NCI-H1092 treated with DMSO at 0.1 percent for 48 hours (cell line): ENCODE results near the gene MED31.
"Not testable (repeated sequence)": the region's sequence is repeated elsewhere in the genome, so short reads cannot be mapped to it uniquely, and the experiment has no call there.

ENCODE experiments used
- DNase-seq: peaks from one replicate; lab custom pipeline; 2025; lab: John Stamatoyannopoulos, UW

Gene MED31

DNA sequence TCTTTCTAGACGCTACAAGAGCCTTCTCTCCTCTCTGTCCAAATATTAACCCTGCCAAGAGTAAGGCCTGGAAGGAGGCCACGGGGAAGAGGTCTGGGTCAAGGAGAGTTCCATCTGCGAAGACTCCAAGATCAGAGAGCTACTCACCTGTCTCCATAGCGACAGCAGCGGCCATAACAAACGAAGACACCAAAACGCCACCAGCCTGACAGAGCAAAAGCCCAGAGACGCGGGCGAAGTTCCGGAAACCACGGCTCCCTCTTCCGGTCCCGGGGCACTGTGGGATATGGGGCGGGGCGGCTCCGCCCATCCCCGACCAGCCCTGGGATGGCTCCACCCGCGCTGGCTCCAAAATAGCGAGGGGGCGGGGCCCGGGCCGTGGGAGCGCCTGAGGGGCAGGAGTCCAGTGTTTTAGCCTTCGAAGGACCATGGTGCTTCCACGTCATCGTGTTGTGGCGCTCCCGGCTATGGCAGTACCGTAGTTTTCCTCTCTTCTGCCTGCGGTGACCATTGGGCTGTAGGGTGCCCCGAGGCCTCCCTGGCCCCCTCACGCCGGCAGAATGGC lies at the start of gene MED31, which contains the start of gene C17orf100:
MED31 (minus strand) TSS at position 252 of the 565 bp plus-strand sequence; CDS start at position 175, 77 bp downstream.
C17orf100 (plus strand) TSS at position 409 of the 565 bp plus-strand sequence; CDS start at position 561, 152 bp downstream.
- DNase-seq: peak; percentile 84

DNA sequence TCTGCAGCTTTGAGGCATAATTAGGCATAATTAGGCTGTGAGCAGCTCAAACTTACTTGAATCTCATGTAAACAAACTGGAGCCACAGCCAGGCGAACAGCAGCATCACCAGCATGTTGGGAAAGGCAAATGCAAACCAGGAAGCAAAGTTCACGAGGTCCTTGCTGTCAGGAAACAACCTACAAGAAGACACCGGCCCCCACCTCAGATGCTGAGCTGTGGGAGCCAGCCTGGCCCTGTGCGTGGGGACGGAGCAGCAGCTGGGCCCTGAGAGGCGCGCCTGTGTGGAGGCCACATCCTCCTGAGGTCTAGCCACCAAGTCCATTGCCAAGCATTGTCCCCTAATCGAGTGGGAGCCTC lies 49.5 kb upstream of the MED31 start:
- DNase-seq: no peak

DNA sequence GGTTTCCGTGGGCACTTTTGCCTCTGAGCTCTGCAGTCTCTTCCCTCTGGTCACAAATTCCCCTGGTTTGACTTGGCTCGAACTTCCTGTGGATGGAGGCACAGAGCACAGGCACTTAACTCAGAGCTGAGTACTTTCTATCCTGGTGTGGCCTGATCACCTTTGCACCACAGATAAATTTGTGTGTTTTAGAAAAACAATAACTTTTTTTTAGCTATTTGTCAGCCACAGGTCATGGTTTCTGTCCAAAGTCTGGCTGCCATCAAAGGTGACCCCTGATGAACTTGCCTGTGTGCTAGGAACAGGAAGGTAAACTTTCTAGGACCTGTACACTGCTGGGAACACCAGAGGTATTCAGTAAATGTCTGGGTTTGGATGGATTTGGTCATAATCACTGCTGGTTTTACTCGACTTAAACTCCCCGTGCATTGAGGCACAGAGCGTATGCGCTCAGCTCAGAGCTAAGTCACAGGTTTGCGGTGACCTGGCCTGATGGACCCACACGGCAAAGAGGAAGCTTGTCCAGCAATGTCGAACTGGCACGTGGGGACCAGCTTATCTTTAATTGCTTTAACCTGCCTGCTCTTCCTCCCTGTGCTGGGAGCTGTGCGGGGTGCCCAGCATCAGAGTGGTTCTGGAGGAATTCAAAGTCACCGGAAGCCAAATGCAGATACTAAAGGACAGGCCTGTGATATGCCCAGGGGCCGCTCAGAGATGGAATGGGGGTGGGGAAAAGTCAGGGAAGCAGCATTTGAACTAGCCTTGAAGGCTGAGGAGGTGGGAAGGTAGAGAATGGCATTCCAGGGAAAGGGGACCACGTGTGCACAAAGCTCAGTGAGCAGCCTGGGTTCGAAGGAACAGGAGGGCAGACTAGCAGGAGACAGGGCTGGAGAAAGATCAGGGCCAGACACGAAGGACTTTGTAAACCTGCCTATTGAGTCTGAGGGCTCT lies 48.9 kb upstream of the MED31 start:
- no peak for DNase-seq

DNA sequence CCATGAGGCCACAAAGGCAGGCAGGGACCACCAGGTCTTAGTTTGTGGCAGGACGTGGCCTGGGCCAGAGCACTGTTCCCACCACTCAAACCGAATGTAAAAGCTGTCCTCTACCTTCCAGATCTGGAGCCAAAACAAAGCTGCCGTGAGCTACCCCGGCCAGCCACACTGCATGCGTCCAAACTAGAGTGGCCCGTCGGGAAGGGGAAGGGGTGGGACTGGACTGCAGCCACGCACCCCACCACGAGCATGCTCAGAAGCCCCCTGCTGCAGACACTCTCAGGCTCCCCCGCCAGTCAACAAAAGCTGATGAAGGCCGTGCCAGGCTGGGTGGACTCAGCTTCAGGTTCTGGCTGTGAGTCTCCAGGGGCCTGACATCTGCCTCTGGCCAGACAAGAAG lies 46.6 kb upstream of the MED31 start:
- DNase-seq: no peak

DNA sequence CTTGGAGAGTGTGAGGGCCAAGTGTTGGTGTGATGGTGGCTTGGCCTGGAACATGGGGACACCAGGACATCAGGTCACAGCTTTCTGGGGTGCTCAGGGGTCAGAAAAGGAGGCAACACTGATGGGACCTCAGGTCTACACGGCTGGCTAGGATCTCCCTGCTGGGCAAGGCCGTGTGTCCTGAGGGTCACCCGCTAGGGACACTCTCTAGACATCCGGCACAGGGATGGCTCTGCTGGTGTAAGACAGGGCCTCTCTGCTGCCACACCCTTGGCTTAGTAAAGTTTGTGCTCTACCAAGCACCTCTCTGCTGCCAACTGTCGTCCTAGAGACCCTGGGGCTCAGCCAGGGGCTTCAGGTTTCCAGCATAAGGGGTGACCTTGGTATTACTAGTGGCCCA lies 45.5 kb upstream of the MED31 start:
- DNase-seq: no peak

DNA sequence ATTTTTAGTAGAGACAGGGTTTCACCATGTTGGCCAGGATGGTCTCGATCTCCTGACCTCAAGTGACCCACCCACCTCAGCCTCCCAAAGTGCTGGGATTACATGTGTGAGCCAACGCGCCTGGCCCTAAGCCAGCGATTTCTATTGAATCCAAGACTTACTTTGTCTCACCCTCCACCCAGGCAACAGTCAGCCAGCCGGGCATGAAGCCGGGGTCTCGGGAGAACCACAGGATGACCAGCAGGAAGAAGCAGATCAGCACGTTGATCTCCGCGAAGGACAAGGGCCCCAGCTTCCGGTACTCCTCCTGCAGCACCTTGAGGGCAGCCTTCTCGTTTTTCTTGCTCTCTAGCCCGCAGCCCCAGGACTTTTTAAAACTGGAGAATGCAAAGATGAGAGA lies 44.2 kb upstream of the MED31 start:
- DNase-seq: no peak

DNA sequence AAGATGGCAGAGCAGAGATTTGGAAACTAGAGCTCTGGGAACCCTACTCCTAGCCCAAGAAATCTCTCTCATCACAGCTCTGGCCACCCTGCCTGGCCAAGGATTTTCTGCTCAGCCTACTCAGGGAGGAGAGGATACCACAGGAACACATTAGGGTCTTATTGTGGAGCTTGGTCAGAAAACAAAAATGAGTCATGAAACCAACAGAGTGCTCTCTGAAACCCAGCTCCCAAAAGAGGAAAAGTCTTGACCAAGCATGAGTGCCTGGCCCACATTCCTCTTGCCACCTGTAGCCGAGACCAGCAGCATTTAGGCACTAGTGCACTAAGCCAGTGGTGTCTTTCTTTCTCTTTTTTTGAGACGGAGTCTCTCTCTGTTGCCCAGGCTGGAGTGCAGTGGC lies 43.6 kb upstream of the MED31 start:
- no peak for DNase-seq

DNA sequence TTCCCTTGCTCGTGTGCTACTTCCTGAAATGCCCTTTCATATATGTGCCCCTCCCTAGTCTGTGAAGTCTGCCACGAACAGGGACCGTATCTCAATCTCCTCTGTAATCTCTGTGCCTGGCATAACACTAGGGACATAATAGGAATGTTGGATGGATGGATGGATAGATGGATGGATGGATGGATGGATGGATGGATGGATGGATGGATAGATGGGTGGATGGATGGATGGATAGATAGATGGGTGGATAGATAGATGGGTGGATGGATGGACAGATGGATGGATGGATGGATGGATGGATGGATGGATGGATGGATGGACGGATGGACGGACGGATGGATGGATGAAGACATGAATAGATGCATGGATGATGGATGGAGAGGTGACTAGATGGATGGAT lies 40.6 kb upstream of the MED31 start:
- not testable (repeated sequence) for DNase-seq

DNA sequence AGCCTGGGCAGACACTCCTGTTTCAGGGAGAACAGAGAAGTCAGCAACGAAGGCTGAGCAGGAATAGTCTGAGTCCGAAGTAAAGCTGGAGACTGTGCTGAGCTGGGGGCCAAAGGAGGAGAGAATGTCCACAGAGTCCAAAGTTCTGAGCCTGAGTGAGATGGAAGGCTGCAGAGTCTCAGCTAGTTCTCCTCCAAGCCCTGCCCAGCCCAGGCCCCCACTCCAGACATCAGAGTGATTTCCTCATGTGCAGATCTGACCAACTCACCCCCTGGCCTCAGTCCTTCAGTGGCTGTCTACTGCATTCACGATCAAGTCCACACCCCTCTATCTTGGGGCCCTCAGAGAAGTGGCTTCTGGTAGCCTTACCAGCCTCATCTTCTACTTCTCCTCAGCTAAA lies 40.1 kb upstream of the MED31 start:
- no peak for DNase-seq

DNA sequence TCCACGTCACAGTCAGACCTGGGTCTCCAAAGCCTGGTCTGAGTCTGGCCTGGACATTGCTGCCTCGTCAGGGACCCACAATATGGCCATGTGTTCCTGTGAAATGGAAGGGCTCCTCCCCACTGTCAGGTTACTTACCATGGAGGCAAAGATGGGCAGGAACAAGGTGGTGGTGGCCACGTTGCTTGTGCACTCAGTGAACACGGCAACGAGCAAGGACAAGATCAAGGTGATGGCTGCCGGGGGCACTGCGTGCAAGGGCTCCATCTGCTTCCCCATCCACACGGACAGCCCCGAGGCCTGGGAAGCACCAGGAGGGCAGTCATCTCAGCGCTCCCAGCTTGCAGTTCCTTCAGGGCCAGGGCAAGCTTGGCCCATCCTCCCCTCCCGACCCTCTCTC lies 39.2 kb upstream of the MED31 start:
- DNase-seq: no peak

DNA sequence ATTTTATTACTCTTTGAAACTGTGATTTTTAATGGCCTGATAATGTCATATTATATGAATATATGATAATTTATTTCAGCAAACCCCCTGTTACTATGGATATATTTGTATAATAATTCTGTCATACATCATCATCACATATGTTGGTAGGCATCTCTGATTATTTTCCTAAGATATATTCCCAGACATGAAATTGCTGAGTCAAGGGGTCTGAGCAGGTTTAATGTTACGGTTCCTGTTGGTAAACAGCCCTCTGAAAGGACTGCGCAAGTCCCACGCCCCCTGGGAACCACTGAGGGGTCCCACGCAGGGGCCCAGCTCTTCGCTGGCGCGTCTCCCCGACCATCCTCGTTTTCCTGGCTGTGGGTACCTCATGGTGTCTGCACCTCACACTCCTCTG lies 37.5 kb upstream of the MED31 start:
- DNase-seq: no peak

DNA sequence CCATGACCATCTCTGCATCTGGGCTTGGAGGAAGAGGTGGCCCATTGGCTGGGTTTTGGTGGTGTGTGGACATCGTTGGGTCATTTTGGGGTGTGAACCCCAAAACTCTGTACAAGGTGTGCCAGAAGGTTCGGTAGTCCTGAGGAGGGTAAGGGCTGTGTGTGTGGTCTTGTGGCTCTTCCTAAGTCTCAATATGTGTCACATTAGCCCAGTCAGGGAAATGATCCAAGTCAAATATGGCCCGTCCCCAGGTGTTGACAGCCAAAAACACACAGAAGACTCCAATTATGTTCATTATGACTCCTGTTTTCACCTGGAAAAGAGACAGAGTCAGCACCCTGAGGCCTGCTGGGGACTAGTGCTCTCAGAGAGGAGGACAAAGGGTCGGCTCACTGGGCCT lies 34.6 kb upstream of the MED31 start:
- DNase-seq: no peak

DNA sequence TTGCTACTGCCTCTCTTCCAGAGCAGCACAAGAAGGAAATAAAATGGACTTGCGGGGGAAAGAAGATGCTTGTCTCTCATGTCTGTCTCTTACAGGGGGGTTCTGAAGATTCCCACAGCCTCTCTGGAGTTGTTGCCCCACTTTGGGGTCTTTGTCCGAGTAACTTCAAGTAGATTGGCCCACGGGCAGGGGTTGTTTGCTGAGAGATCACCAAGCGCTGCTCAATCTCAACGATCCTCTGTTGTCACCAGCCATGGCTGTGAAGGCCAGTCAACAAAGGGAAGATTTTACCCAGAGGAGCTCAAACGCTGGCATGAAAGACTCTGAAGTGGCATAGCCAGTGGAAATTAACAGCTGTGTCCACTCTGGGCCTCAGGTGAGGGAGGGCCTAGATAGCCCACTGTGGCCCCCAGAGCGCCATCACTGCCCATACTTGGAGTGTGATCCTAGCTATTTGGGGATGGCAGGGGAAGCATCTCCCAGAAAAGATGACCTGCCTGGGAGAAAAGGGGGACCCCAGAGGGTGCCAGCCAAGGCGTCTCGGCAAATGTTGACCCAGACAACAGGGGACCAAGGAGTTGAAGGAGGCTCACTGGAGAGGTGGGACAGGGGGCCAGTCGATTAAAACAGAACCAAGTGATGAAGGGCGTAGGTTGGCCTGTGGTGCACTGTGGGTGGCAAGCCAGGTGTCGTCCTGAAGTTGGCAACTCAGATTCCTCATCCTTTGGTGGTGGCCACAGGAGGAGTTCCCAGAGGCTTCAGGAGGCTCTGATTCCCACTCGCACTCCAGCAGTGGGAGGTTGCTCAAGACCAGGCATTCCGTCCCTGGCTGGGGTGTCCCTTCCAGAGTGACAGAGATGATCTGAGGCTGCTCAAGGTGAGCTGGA lies 33.7 kb upstream of the MED31 start:
- no peak for DNase-seq

DNA sequence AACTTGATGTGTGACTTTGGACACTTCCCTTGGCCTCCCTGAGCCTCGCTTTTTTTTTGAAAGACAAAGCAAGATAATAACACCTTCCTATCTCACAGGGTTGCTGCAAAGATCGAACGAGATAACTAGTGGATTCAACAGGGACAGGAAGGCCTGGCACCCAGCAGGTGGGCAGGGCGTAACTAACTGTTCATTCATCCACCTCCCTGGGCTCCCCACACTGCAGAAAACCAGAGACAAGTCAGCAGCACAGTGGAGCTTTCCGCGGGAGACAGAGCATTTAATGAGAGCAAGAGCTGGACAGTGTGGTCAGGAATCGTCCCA lies 33.0 kb upstream of the MED31 start:
- no peak for DNase-seq

DNA sequence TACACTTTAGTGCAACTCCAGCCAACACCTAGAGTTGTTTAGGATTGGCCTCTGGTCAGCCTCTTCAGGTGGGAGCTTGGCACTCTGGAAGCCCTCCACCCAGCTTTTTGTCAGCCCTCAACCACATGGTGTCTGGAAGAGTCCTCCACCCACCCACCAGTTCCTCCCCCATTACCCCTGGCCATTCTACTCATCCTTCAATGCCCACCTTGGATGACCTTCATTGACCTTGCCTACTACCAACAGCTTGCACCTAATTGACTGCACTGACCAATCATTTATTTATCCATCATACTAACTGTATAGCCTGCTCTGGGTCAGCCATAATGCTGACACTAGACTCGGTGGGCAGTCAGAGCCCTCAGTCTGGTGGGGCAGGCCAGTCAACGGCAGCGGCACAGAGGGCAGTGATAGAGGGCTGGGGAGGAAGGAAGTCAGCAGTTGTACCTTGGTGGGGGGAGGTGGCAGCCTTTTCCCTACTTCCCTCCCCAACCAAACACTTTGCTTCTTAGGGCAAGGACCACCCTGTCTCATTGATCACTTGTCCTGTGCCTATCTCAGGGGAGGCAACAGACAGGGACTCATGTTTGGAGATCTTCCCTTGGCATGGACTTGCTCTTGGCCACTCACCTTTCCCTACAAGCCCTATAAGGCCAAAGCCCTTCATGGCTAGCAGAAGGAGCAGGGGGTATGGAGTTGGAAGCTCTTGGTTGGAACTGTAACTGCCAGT lies 32.5 kb upstream of the MED31 start:
- DNase-seq: no peak

DNA sequence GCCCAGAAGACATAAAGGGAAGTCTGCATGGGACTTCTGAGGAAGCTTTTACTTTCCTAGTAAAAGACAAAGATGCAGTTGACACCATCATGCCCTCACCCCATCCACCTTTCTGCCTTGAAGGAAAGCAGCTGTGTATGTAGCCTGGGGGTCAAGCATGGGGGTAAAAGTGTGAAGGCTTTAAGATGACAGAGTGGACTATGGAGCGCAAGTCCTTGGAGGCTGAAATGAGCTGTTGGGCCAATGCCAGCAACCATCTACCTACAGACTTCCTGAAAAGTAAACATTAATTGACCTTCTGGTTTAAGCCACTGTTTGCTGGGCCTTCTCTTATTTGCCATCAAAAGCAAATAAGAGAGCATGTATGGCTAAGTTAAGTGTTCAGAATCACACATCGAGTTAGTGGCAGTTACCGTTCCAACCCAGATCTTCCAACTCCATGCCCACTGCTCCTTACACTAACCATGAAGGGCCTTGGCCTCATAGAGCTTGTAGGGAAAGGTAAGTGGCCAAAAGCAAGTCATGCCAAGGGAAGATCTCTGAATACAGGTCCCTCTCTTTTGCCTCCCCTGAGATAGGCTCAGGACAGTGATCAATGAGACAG lies 31.8 kb upstream of the MED31 start:
- DNase-seq: no peak

DNA sequence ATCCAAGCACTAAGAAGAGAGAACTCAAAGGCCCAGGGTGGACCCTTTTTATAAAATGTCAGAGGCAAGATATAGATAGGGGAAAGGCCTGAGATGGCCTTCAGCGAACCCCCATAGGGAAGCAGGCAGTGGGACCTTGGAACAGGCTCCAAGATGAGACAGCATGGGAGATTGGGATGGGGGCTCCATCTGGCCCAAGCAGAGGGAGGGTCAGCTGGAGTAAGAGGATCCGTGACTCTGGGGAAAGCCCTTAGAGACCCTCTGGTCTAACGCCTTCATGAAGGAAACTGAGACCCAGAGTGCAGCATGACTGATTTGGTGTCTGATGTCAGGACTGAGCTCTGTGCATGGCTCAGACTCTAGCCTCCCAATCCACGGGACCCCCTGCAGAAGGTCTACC lies 30.9 kb upstream of the MED31 start:
- DNase-seq: no peak

DNA sequence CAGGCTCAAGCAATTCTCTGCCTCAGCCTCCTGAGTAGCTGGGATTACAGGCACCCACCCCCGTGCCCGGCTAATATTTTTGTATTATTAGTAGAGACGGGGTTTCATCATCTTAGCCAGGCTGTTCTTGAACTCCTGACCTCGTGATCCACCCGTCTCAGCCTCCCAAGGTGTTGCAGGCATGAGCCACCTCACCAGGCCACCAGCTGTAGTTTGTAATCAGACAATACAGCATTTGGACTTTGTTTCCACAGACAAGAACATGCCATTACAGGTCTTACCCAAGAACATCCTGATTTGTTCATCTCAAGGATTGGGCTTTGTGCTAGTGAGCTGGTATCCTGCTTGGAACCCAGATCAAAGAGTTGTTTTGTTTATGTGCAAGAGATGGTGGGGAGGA lies 30.3 kb upstream of the MED31 start:
- DNase-seq: no peak

DNA sequence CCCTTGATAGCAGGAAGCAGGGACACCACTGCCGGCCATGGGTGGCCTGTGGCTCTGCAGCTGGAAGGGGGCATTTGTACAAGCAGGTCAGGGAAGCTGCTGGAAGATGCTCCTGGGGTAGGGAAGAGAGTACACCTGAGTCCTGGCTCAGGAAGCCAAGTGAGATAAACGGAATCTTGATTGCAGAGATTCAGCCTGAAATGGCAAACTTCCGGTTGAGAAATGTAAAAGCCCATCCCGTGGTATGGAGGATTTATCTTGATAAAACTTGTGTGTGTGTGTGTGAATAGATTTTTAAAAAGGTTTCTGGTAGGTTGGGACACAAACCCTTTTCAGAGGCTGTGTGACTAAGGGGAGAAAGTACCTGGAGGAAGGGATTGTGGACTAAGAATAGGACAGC lies 29.8 kb upstream of the MED31 start:
- DNase-seq: no peak

DNA sequence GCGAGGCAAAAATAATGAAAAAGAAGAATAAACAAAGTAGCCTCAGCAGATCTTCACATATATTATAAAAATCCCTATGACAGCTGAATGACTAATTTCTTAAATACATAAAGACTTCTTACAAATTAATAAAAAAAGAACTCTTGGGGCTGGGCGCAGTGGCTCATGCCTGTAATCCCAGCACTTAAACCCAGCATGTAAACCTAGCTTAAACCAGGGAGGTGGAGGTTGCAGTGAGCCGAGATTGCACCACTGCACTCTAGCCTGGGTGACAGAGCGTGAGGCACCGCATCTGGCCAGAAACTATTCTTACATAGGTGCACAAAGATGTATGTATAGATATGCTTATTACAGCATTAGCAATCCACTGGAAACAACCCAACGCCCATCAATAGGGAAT lies 27.8 kb upstream of the MED31 start:
- no peak for DNase-seq

DNA sequence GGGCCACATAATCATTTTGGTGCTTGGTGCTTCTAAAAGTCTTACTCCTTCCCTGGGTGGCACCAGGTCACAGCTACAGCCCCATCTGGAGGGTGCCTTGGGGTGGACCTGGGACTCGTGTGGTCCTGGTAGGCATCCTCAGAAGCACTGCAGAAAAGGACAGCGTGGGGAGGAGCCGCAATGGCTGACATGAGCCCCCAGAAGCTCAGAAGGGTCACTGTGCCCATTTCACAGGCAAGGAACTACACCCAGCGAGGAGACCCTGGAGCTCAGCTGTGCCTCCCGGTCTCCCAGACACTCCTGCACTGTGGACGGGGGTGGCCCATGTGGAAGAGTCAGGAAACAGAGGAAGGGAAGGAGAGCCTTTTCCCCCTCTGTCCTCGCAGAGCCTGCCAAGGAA lies 26.5 kb upstream of the MED31 start:
- no peak for DNase-seq
